Measurements from ENCODE around the gene PSME2. TPM values are rescaled to one million over a fixed set of nuclear protein-coding genes. Genes with fewer than 3 reads are reported as not detected.

PSME2 gene
- total and polyA plus RNA-seq, 2 of the 13 experiments (the other 11 are each of a cell fraction or from before 2014, with no cell fraction given), result 332 to 716 TPM

- TF ChIP-seq ZUFSP (CRISPR knock-in tag; IDR thresholded peaks at IDR 0.05; ENCODE audit: borderline replicate concordance) (no peak), ZNF430 (CRISPR knock-in tag; IDR thresholded peaks at IDR 0.05) (peak; percentile 98), ZNF710 (CRISPR knock-in tag; IDR thresholded peaks at IDR 0.05; ENCODE audit: borderline replicate concordance) (peak; percentile 77), ZBTB4 (CRISPR knock-in tag; IDR thresholded peaks at IDR 0.05; ENCODE audit: borderline replicate concordance) (peak; percentile 99), ZBTB25 (CRISPR knock-in tag; IDR thresholded peaks at IDR 0.05) (peak; percentile 93), MEF2D (CRISPR knock-in tag; IDR thresholded peaks at IDR 0.05) (peak; percentile 95), TEAD2 (CRISPR knock-in tag; IDR thresholded peaks at IDR 0.05) (peak; percentile 96), ELF4 (CRISPR knock-in tag; IDR thresholded peaks at IDR 0.05; ENCODE audit: borderline replicate concordance) (peak; percentile 100), GTF2F1 (IDR thresholded peaks at IDR 0.05; ENCODE audit: low read length) (peak; percentile 82), MED8 (CRISPR knock-in tag; IDR thresholded peaks at IDR 0.05; ENCODE audit: insufficient replicate concordance) (no peak), NFE2 (CRISPR knock-in tag; IDR thresholded peaks at IDR 0.05) (no peak; the same call in 1 of the 2 replicates), CBFB (CRISPR knock-in tag; IDR thresholded peaks at IDR 0.05) (peak; percentile 99), GATA4 (IDR thresholded peaks at IDR 0.05; ENCODE audit: borderline replicate concordance, low read depth) (peak; percentile 81), ZNF510 (CRISPR knock-in tag; IDR thresholded peaks at IDR 0.05; ENCODE audit: low read depth) (peak; percentile 100), HOXD1 (CRISPR knock-in tag; IDR thresholded peaks at IDR 0.05) (peak; percentile 80), ZNF577 (CRISPR knock-in tag; IDR thresholded peaks at IDR 0.05; ENCODE audit: borderline replicate concordance, low read depth) (peak; percentile 99), KDM4B (CRISPR knock-in tag; IDR thresholded peaks at IDR 0.05) (peak; percentile 94), RAD21 (CRISPR knock-in tag; IDR thresholded peaks at IDR 0.05) (peak; percentile 52), FOXA1 (IDR thresholded peaks at IDR 0.05) (no peak), FOXA1 (CRISPR knock-in tag; IDR thresholded peaks at IDR 0.05) (peak; percentile 5; the same call in 1 of the 2 replicates), LBX2 (CRISPR knock-in tag; IDR thresholded peaks at IDR 0.05; ENCODE audit: borderline replicate concordance) (peak; percentile 91)
Observed at GRCh38 chr14:24195186-24196070, 49.0 kb upstream of the PSME2 start, which contains the start of gene TM9SF1 (continued).
